GM21360 (cell line): ENCODE measurements around the gene RPL21.
A peak's percentile ranks its signal among the peaks of the same experiment; 100 is the strongest.

ENCODE experiments used
- ATAC-seq: cut with Tn5 transposase; IDR thresholded peaks from one replicate; pipeline ENCODE4 v1.9.1; 2021; ENCODE audit warnings: mild to moderate bottlenecking, moderate library complexity; ENCODE audit not compliant: unreplicated experiment

Gene RPL21

DNA sequence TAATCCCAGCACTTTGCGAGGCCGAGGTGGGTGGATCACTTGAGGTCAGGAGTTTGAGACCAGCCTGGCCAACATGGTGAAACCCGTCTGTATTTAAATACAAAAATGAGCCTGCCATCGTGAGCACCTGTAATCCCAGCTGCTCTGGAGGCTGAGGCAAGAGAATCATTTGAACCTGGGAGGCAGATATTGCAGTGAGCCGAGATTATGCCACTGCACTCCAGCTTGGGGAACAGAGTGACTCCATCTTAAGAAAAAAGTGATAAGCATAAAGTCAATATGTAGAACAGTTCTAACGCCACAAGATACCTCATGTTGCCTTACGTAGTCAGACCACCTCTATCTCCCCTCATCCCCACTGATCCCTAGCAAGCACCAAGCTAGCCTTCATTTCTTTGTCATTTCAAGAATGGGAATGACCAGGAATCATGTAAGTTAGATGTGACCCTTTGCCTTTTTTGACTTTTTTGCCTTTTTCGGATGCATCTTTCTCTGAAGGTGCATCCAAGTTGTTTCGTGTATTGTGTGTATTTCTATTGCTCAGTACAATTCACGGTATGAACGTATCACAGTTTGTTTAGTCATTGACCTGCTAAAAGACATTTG is 6.4 kb downstream of the RPL21 start:
- ATAC-seq = no peak

DNA sequence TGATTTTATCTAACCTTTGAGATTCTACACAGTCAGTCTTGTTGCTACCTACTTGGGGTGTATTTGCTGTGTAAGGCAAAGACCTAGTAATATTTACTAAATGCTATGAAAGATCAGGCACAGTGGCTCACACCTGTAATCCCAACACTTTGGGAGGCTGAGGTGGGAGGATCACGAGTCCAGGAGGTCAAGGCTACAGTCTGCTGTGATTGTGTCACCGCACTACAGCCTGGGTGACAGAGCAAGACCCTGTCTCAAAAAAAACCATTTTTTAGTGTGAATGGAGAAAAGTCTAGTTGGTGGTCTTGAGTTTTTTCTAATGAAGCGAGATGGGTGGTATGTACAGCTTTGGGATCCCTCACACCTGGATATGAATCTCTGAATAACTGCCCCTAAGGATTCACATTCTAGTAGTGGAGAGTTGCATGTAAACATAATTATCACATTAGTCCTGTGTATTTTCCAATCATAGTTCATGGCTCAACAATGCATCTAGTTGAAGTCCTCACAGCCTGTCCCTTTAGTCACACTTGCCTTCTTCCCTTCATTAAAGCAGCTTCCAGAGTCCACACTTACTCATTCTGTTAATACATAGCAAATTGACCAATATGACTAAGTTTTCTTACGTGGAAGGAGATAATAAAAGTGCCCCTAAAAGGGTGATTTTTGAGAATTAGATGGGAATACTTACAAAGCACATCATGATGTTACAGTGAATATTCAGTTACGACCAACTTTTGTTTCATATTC is 7.5 kb downstream of the RPL21 start:
- no peak for ATAC-seq

DNA sequence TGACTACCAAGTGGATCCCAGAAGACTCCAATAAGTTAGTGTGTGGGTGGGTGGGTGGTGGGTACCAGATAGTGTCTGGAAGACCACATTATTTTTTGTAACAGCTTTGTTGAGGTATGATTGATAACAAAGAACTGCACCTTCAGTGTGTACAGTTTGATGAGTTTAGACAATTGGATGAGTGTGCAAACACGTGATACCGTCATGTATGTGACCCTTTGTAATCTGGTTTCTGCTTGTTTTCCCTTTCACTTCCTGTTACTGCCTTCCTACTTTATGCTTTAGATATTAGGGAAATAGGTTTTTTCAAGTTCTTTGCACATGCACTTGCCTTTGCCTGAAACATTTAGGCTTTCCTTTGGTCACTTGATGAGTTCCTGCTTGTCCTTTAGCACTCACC is 8.5 kb downstream of the RPL21 start:
- peak; percentile 64 for ATAC-seq

DNA sequence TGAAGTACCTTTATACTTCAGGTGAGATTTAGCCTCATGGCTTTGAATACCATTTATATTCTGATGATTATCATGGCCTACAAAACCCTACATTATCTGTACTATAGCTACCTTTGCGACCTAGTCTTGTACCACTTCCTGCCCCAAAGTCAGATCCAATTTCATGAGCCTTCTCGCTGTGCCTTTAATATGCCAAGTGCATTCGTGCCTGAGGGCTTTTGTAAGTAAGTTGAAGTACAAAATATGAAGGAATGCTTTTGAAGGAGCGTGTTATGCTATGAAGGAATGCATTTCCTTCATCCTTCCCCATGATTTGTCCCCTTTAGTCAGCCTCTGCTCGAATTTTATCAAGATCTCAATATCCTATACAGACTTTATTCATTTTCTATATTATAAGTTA is 10.0 kb downstream of the RPL21 start:
- no peak for ATAC-seq

DNA sequence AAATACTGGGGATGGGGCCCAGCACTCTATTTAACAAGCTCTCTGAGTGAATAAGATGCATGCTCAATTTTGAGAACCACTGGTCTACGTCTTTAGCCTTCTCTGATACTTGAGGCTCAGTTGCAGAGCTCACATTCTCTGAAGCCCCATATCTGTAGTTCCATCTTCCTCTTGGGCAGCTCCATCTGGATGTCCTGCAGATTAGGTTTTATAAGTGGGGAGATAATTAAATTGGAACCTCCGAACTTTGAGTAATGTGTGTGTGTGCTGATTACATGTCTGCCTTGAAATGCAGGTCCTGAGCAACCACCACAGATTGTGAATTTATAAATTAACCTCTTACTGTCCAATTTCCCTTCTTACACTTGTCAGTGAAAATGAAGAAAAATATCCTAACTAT is 12.1 kb downstream of the RPL21 start:
- ATAC-seq = no peak

DNA sequence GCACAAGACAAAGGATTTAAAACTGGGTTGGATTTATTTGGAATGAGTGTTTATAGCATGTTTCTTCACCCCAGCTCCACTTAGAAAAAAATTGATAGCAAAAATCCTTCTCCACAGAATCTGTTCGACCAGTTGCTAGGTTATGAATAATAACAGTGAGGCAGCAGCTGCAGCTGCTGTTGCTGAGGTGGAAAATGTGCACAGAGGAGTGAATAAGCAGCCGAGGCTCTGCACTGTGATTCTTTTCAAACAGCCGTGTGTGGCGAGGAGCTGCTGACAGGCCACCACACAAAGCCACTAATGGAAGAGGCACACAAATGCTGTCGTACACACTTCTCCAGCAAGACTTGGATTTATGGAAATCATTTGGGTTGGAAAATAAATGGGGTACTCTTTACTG is 12.8 kb downstream of the RPL21 start:
- ATAC-seq = no peak

DNA sequence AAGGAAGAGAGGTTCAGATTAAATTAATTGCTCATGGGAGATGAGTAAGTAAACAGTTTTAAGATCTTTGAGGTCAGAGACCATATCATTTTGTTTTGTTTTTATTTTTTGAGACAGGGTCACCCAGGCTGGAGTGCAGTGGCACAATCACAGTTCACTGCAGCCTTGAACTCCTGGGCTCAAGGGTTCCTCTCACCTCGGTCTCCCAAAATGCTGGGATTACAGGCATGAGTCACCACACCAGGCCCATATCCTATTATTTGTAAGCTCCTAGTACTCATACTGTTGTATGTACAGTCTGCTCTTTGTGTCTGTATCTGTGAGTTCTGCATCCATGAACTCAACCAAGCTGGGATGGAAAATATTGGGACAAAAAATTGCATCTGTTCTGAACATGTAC is 13.3 kb downstream of the RPL21 start:
- no peak for ATAC-seq

DNA sequence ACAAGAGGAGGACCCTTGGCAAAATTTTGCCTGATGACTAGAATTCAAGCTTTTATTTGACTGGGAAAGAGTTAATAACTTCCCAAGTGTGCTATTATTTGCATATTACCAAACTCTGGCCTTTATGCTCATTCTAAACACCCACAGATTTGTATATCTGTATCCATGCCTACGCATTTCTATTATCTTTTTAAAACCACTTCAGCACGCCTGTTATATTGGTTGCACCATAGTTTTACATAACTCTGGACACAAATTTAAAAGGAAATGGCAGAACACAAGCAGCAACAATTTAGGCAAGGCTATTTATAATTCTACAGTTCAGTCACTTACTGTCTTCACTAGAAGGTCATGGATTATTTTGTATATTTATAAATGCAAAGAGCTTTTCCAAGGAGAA is 15.6 kb downstream of the RPL21 start:
- ATAC-seq = no peak

DNA sequence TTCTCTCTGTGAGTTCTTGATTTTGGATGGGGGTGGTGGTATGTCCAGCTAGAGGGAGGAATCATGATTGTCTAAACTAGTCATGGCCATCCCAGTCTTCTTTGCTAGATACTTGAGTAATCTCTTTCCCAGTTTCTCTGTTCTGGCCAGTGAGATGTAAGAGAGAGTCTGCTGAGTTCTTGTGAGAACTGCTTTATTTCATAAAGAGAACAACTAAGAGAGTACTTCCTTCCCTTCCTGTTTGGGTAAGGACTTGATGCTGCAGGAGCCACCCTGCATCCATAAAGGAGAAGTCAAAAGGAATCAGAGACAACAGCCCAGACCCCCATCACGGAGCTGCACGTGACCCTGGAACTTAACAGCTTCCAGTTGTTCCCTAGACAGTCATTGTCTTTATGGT is 16.2 kb downstream of the RPL21 start:
- no peak for ATAC-seq

DNA sequence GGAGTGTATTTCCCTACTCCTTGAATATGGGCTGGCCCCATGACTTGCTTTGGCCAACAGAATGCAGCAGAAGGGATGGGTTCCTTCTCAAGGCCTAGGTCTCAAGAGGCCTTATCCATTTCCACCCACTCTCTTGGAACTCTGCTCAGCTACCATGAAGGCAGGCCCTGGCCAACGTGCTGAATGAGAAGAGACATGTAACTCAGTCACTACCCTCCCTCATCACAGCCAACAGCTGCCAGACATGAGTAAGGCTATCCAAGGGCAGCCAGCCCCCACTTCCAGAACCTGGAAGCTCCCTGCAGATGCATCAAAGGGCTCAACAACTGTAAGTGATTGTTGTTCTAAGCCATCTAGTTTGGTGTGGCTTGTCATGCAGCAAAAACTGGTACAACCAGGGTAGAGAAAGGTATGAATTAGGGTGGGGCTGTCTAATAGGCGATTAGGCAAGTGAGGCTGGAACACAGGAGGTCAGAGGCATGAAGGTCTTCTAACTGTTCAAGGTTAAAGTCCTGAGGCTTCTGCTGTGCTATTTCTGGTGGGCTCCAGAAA is 17.8 kb downstream of the RPL21 start:
- no peak for ATAC-seq

DNA sequence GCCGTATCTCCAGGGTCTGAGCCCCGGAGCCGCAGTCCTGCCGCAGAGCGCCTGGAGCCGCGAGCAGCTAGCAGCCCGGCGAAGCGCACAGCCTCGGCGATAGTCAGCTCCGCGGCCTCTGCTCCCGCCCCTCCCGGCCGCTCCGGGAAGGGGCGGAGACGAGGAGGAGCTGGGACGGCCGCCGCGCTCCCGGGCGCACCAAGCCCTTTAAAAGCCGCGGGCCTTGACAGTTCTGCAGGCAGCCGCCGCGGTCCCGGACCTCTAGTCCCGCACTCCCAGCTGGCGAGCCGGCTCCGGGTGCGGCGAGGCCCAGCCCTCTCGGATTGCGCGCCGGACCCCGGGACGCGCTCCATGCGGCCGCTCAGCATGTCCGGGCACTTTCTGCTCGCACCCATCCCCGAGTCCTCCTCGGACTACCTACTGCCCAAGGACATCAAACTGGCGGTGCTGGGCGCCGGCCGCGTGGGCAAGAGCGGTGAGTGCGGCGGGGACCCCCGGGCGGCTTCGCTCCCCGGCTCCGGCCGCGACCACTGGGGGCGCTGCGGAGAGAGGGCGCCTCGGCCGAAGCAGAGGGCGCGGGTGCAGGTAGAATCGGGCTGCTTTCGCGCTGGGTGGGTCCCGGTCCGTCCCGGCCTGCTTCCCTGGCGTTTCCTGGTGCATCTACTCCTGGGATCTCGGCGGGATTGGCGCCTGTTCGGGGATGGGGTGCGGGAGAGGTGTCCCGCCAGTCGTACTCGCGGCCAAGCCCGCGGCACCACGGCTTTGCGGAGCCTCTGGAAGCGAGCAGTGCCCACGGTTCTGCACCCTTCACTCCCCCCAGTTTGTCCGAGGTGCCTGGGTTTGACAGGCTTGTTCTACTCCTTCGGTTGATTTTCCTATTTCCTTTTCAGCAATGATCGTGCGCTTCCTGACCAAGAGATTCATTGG is 19.5 kb downstream of the RPL21 start, which contains the start of gene RASL11A:
Gene RASL11A (plus strand): TSS at position 237 of the 927 bp plus-strand sequence. CDS start 115 bp downstream, at position 352.
- peak; percentile 75 for ATAC-seq

DNA sequence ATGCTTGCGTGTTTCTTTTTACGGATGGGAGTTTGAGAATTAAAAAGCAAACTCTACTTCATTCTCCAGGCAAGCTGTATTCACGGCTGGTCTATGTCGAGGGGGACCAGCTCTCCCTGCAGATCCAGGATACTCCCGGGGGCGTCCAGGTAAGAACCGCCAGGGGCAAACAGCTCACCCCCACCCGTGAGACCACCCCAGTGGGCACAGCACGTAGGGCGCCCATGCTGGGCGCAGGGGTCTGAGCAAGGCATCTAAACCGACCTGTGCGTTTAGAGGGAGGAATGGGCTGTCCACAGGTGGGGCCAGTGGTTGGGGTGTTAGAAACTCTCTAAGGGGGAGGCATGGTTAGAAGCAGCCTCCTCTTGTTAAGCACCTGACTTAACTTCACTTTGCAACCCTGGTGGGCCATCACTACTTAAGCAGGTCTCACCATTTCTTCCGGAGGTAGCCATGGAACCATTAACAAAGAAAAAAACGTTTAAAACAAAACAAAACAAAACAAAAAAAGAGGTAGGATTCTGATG is 20.3 kb downstream of the RPL21 start:
- no peak for ATAC-seq

DNA sequence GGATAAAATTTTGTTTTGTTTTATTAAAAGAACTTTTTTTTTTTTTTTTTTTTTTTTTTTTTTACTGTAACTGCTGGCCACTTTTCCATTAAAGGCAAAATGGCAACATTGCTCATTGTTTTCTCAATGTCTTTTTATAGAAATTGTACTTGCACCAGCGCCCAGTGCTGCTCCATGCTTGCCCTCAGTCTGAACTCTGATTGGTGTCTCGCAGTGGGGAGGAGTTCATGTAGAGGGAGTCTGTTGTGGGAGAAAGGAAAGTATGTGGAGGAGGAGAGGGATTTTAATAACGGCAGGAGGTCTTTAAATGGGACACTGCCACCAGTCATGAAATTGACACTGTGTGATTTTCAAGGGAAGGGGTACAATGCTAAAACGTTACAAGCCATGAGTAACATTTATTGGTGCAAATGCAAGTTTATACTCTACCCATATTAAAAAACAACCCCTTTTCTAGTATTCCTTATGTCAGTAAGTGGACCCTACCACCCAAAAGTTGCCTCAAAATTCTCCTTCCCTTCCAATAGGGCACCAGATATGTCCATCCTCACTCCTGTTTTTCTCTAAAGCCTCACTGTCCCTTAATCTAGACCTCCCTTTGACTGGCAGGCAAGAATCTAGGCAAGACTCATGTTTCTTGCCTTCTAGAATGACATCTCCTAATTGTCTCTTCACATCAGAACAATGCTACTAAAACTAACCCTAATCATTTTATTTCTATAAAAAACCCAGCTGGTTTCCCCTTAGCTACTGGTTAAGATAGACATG is 22.5 kb downstream of the RPL21 start:
- ATAC-seq = no peak

DNA sequence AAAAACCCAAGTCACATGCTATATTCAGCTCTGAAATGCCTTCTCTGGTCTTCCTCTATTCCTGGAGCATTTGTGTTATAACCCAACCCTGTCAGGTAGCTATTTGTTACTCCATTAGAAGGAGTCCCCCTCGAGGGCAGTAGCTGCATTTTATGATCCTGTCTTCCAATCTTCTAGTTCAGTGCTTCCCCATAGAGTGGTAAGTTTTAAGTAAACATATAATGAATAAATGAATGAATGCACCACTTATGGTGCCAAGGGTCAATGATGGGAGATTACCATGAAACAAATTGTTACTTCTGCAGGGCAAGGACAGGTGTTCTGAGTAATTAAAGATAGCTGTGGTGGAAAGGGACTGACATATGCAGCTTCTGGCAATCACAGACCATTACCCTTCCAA is 23.3 kb downstream of the RPL21 start:
- ATAC-seq = no peak

DNA sequence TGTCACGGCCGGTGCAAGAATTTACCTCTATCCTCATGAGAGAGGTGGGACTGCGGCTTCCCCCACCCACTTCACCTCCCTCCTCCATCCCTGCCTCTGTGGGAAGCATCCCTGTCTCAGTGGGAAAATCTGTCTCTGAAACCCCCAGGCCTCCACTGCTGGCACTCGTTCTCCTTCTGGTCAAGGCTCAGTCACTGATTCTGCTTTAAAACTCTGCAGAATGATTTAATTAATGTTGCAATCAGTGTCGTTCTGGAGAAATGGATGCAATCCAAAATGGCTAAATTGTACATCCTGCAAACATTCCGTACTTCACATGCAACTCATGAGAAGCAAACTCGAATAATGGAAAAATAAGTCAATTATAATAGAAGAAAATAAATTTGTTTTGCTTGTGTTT is 24.8 kb downstream of the RPL21 start:
- ATAC-seq = no peak

DNA sequence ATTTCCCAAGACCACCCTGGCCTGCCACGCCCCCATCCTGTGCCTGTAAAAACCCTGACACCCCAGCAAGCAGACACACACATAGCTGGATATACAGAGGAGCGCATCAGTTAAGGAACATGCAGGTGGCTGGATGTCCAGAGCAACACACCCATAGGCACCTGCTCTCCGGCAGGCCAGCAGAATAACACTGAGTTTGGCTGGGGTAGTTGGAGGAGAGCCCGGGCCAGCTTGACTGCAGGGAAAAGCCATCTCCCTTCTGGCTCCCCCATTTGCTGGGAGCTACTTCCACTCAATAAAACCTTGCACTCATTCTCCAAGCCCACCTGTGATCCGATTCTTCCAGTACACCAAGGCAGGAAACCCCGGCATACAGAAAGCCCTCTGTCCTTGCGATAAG is 28.1 kb downstream of the RPL21 start:
- no peak for ATAC-seq

DNA sequence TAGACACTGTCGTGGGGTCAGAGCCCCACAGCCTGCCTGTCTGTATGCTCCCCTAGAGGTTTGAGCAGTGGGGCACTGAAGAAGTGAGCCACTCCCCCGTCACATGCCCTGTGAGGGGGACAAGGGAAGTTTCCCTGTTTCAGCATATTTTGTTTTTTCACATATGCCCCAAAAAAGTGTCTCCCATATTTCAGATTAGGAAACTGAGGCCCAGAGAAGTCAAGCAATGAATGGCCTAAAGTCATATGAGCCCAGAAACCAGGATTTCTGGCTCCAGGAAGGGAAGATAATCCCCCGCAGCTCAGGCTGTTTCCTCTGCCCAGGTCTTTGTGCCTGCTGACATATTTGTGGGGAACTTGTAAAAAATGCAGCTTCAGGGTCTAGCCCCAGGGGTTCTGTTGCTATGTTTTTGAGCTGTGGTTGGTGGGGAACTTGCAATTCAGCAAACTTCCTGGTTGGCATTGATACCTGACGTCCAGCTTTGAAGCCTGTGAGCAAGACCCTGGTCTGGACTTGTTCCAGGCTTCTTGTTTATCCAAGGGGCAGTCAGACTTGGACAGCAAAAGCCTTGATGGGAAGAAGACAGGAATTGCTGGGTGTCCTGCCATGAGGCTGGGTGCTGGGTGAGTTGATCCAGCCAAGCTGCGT is 28.8 kb downstream of the RPL21 start:
- ATAC-seq = no peak

DNA sequence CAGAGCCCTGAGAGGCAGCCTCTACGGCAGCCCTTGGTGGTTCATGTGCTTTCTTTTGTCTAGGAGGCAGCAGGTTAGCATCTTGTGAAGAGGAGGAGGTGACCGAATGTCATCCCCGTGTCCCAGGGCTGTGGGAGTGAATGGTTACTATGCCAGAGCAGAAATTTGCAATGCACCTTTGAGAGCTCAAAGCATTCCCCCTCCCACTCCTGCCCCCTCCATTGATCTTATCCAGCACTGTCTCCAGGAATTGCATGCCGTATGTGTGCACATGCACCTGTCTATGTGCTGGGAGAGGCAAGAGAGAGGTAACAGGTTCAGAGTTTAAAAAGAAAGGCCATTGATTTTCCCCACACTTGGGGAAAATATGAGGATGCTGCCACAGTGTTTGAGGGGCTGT is 29.5 kb downstream of the RPL21 start:
- no peak for ATAC-seq

DNA sequence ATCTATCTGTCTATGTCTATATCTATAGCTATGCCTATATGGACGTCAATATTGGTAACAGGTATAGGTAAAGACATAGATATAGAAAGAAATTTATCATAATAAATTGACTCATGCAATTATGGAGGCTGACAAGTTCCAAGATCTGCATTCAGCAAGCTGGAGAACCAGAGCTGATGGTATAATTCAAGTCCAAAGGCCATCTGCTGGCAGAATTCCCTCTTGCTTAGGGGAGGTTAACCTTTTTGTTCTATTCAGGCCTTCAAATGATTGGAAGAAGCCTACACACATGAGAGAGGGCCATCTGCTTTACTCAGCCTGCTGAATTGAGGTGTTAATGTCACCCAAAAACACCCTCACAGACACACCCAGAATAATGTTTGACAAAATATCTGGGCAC is 30.1 kb downstream of the RPL21 start:
- ATAC-seq = no peak
